T-cell (primary cell): ENCODE measurements around the gene SNX27. TPM values are rescaled to one million over a fixed set of nuclear protein-coding genes. Genes with fewer than 3 reads are reported as not detected.
A peak's percentile ranks its signal among the peaks of the same experiment; 100 is the strongest.
"Not testable (repeated sequence)": the region's sequence is repeated elsewhere in the genome, so short reads cannot be mapped to it uniquely, and the experiment has no call there.

Source experiments
- ATAC-seq, 4 experiments: fragments of 200-7000 bp in 3 of 4; fragments of 150-1000 bp in 1 of 4; cut with Tn5 transposase; replicated peaks in 1 of 4; 1 replicate in 3 of 4; 2 replicates in 1 of 4; pipeline ENCODE4 v1.10.0; 2021; ENCODE audit warnings: moderate library complexity in 3 of 4, mild to moderate bottlenecking in 2 of 4, moderate number of reproducible peaks in 1 of 4
- CTCF ChIA-PET, 2 donors: fragments of 300-600 bp; sonication (Branson Sonifier 250); formaldehyde crosslinking; loops; one replicate each; lab custom pipeline; 2022; ENCODE audit warnings: antibody characterized with exemption in 2 of 2; lab: Charles Lee
- POLR2A ChIA-PET, 2 donors: fragments of 300-600 bp; sonication (Branson Sonifier 250); formaldehyde crosslinking; loops; one replicate each; lab custom pipeline; 2022; ENCODE audit warnings: antibody characterized with exemption in 2 of 2; lab: Charles Lee
- DNase-seq, 35 experiments: peaks; one replicate each; pipeline versions ENCODE4 v3.0.0 to v3.0.0-alpha.2; 2013 to 2023
- H3K27ac ChIP-seq: one replicate; pipeline ENCODE4 v1.5.1; 2013; ENCODE audit warnings: low read length
- H3K27me3 ChIP-seq, 2 experiments: replicated peaks in 1 of 2; 1 replicate in 1 of 2; 2 replicates in 1 of 2; pipeline versions ENCODE4 v1.6.1 to v1.7.0; 2013; ENCODE audit warnings: low read length in 1 of 2, mixed read lengths in 1 of 2; ENCODE audit not compliant: control insufficient read depth in 2 of 2, insufficient read depth in 2 of 2; ENCODE audit errors: extremely low read depth in 1 of 2
- H3K36me3 ChIP-seq, 2 donors: 1 replicate in 1 of 2; 2 replicates in 1 of 2; pipeline versions ENCODE4 v1.6.1 to v1.7.0; 2013; ENCODE audit warnings: low read length in 1 of 2; ENCODE audit not compliant: control insufficient read depth in 2 of 2, insufficient read depth in 1 of 2; ENCODE audit errors: extremely low read depth in 1 of 2
- H3K4me1 ChIP-seq, 2 experiments: 1 replicate in 1 of 2; 2 replicates in 1 of 2; pipeline versions ENCODE4 v1.6.1 to v1.7.0; 2013; ENCODE audit warnings: low read length in 2 of 2, mixed read lengths in 1 of 2; ENCODE audit not compliant: insufficient read depth in 2 of 2, control insufficient read depth in 1 of 2; ENCODE audit errors: extremely low read depth in 1 of 2
- H3K4me3 ChIP-seq, 2 donors: 1 replicate in 1 of 2; 2 replicates in 1 of 2; pipeline versions ENCODE4 v1.5.1 to v1.7.0; 2013; ENCODE audit warnings: mild to moderate bottlenecking in 2 of 2, low read length in 1 of 2, moderate library complexity in 1 of 2; ENCODE audit not compliant: control insufficient read depth in 1 of 2; ENCODE audit errors: extremely low read depth in 1 of 2
- H3K9me3 ChIP-seq: 2 replicates; pipeline ENCODE4 v1.7.0; 2013
- H3K27ac Mint-ChIP-seq, 2 donors: one replicate each; pipeline ENCODE4 v1.8.0; 2020 to 2021; ENCODE audit warnings: mild to moderate bottlenecking in 2 of 2, mixed read lengths in 2 of 2
- H3K27me3 Mint-ChIP-seq, 2 donors: one replicate each; pipeline ENCODE4 v1.8.0; 2021 to 2022; ENCODE audit warnings: mixed read lengths in 2 of 2
- H3K36me3 Mint-ChIP-seq: one replicate; pipeline ENCODE4 v1.8.0; 2021; ENCODE audit warnings: mixed read lengths
- H3K4me1 Mint-ChIP-seq, 3 donors: one replicate each; pipeline ENCODE4 v1.8.0; 2020 to 2022; ENCODE audit warnings: mixed read lengths in 3 of 3, mild to moderate bottlenecking in 1 of 3
- H3K4me3 Mint-ChIP-seq, 3 donors: one replicate each; pipeline ENCODE4 v1.8.0; 2020 to 2022; ENCODE audit warnings: mild to moderate bottlenecking in 3 of 3, mixed read lengths in 3 of 3, moderate library complexity in 3 of 3
- H3K9me3 Mint-ChIP-seq, 3 donors: one replicate each; pipeline ENCODE4 v1.8.0; 2020 to 2022; ENCODE audit warnings: mixed read lengths in 3 of 3
- WGBS: methylation state at CpG from one replicate; pipeline ENCODE4 v1.1.5; 2013; ENCODE audit warnings: missing lambda C conversion rate; ENCODE audit not compliant: insufficient coverage; 5-methylcytosine and 5-hydroxymethylcytosine counted together
- total RNA-seq, 35 experiments: library from RNA in 6 of 35; stranded (reverse) in 6 of 35; fragments of 120-200 nt in 1 of 35; gene quantifications; one replicate each; pipeline versions ENCODE4 v1.2.1 to v1.2.4 and lab custom pipeline; 2013 to 2026

The SNX27 gene
- total RNA-seq, 5 donors from 2014 or later (not counting 1 experiment from before 2014, with no cell fraction given) = 24.2 to 33.6 (median 31.6) TPM

DNA sequence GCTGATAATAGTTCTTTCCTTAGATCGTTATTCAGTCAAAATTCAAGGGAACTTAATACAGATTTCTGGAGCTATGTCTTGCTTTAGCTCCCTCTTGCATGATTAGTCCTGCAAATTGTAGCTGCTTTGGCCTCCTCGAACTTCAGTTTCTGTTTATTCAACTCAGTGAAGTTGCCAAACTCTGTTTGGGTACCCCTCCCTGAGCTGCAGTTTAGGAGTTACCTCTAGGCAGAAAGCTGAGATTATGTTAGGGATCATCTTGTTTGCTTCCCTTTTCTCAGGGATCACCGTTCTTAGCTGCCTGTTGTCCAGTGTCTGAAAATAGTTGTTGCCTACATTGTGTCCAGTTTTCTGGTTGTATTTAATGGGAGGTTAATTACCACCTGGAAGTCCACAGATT, 43.5 kb downstream of the SNX27 start:
- ChIA-PET CTCF (no interaction called here), POLR2A (interaction anchor here (0.6 to 0.8 kb wide), 3 partner anchors 11 to 512 kb away, joined by 3 read pairs; no protein-coding TSS in a partner anchor)
- Histone ChIP-seq H3K27me3 (no peaks in the 10 kb centered on the region), H3K36me3 (peaks cover 2 to 16% of the 10 kb centered on the region in 2 donors), H3K9me3 (no peaks in the 10 kb centered on the region), H3K4me1 (peaks cover 6 to 7% of the 10 kb centered on the region in 2 experiments), H3K27ac (no peak overlapping the region), H3K4me3 (no peak overlapping the region)
- Mint-ChIP-seq H3K36me3 (peaks cover 26% of the 10 kb centered on the region), H3K4me3 (no peak overlapping the region), H3K27ac (no peak overlapping the region), H3K9me3 (no peaks in the 10 kb centered on the region), H3K4me1 (peaks cover 16 to 19% (median 17%) of the 10 kb centered on the region in 3 donors), H3K27me3 (no peaks in the 10 kb centered on the region)
- 94% methylated on average over 3 of the region's 3 CpGs for WGBS
- DNase-seq = no peak
- no peak for ATAC-seq

DNA sequence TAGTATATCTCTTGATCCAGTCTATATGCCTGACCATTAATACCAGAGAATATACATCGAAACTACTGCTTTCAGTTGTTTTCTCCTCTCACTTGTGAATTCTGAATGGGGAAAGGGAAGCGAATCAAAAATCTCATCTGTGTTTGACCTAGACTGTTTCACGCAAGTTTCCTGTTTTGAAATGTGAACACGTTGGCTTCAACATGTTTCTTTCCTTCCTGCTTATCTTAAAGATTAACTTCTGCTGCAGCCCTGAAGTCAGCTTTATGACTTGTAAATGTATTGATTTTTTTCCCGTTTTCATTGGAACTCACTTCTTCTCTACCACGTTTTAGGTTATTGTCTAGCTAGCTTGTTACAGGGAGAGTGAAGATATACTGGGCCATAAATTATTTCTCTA, 49.9 kb downstream of the SNX27 start:
- ATAC-seq (peak in 1 of 4 experiments; percentile 45), DNase-seq (no peak)
- peaks cover 0 to 32% of the 10 kb centered on the region in 2 donors for H3K36me3 ChIP-seq
- H3K27ac Mint-ChIP-seq = peak overlapping the region; percentile 86 to 87
- ChIA-PET CTCF (no interaction called here), POLR2A (no interaction called here)
- no peaks in the 10 kb centered on the region for H3K27me3 ChIP-seq
- H3K9me3 Mint-ChIP-seq = no peaks in the 10 kb centered on the region
- peaks cover 0 to 13% of the 10 kb centered on the region in 2 experiments for H3K4me1 ChIP-seq
- peaks cover 45% of the 10 kb centered on the region for H3K36me3 Mint-ChIP-seq
- H3K4me1 Mint-ChIP-seq = peaks cover 13 to 20% (median 14%) of the 10 kb centered on the region in 3 donors
- no peak overlapping the region for H3K4me3 Mint-ChIP-seq
- WGBS = no CpG with 5 or more reads among the region's 6 CpGs
- no peaks in the 10 kb centered on the region for H3K9me3 ChIP-seq
- no peaks in the 10 kb centered on the region for H3K27me3 Mint-ChIP-seq
- H3K4me3 ChIP-seq = no peak overlapping the region
- H3K27ac ChIP-seq = peak overlapping the region; percentile 32

- no peaks in the 10 kb centered on the region for H3K9me3 ChIP-seq
- Mint-ChIP-seq H3K27me3 (no peaks in the 10 kb centered on the region), H3K4me3 (no peak overlapping the region), H3K9me3 (peaks cover 0 to 6% (median 0%) of the 10 kb centered on the region in 3 donors), H3K27ac (no peak overlapping the region), H3K36me3 (peaks cover 59% of the 10 kb centered on the region), H3K4me1 (peaks cover 11 to 21% (median 20%) of the 10 kb centered on the region in 3 donors)
- H3K27me3 ChIP-seq = no peaks in the 10 kb centered on the region
- peaks cover 0 to 25% of the 10 kb centered on the region in 2 donors for H3K36me3 ChIP-seq
- H3K4me3 ChIP-seq = no peak overlapping the region
- H3K27ac ChIP-seq = no peak overlapping the region
- POLR2A ChIA-PET = interaction anchor here in 1 of 2 donors (1.0 kb wide), 1 partner anchor 13 kb away, joined by 3 read pairs; no protein-coding TSS in a partner anchor
- H3K4me1 ChIP-seq = no peaks in the 10 kb centered on the region
- CTCF ChIA-PET = interaction anchor here in 1 of 2 donors (0.6 kb wide), 1 partner anchor 327 kb away, joined by 6 read pairs; no protein-coding TSS in a partner anchor
- ATAC-seq (no peak), DNase-seq (no peak)
- 96% methylated on average over 3 of the region's 3 CpGs for WGBS
Observed at GRCh38 chr1:151668090-151668489, 56.2 kb downstream of the SNX27 start.

- DNase-seq, H3K9me3 ChIP-seq, H3K9me3 Mint-ChIP-seq, H3K4me3 Mint-ChIP-seq, H3K27me3 ChIP-seq, H3K4me1 ChIP-seq, H3K27ac ChIP-seq, ATAC-seq, CTCF ChIA-PET, H3K27ac Mint-ChIP-seq, H3K27me3 Mint-ChIP-seq, H3K4me3 ChIP-seq, POLR2A ChIA-PET: not testable (repeated sequence)
- Mint-ChIP-seq H3K36me3 (peaks cover 61% of the 10 kb centered on the region), H3K4me1 (peaks cover 11 to 22% (median 18%) of the 10 kb centered on the region in 3 donors)
- WGBS = no CpG with 5 or more reads among the region's 2 CpGs
- H3K36me3 ChIP-seq = peaks cover 0 to 25% of the 10 kb centered on the region in 2 donors
Observed at GRCh38 chr1:151670036-151670675, 58.3 kb downstream of the SNX27 start.

DNA sequence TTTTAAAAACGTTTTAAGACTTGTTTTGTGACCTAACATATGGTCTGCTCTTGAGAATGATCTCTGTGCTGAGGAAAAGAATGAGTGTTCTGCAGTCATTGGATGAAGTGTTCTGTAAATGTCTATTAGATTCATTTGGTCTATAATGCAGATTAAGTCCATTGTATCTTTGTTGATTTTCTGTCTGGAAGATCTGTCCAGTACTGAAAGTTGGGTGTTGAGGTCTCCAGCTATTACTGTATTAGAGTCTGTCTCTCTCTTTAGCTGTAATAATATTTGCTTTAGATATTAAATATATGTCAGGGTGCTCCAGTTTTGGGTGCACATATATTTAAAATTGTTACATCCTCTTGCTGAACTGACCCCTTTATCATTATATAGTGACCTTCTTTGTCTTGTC, 61.6 kb downstream of the SNX27 start:
- H3K36me3 Mint-ChIP-seq = peaks cover 59% of the 10 kb centered on the region

GRCh38 chr1:151680391-151680790, 68.5 kb downstream of the SNX27 start:
- Mint-ChIP-seq H3K9me3 (no peaks in the 10 kb centered on the region), H3K27ac (no peak overlapping the region), H3K4me3 (no peak overlapping the region), H3K4me1 (no peaks in the 10 kb centered on the region), H3K27me3 (no peaks in the 10 kb centered on the region), H3K36me3 (peaks cover 39% of the 10 kb centered on the region)
- CTCF ChIA-PET = interaction anchor here in 1 of 2 donors (0.7 kb wide), 1 partner anchor 155 kb away, joined by 8 read pairs; no protein-coding TSS in a partner anchor
- H3K9me3 ChIP-seq = no peaks in the 10 kb centered on the region
- POLR2A ChIA-PET = no interaction called here
- H3K27me3 ChIP-seq = no peaks in the 10 kb centered on the region
- no peak for DNase-seq
- H3K4me1 ChIP-seq = no peaks in the 10 kb centered on the region
- H3K27ac ChIP-seq = no peak overlapping the region
- no CpG with 5 or more reads among the region's 4 CpGs for WGBS
- H3K36me3 ChIP-seq = peaks cover 0 to 33% of the 10 kb centered on the region in 2 donors
- ATAC-seq = no peak
- no peak overlapping the region for H3K4me3 ChIP-seq

More for the DNA sequence above, 61.6 kb downstream of the SNX27 start:
- H3K9me3 Mint-ChIP-seq = peaks cover 0 to 6% (median 0%) of the 10 kb centered on the region in 3 donors
- Histone ChIP-seq H3K27ac (no peak overlapping the region), H3K36me3 (peaks cover 0 to 25% of the 10 kb centered on the region in 2 donors), H3K4me3 (no peak overlapping the region), H3K4me1 (no peaks in the 10 kb centered on the region), H3K27me3 (no peaks in the 10 kb centered on the region), H3K9me3 (no peaks in the 10 kb centered on the region)
- no peak overlapping the region for H3K4me3 Mint-ChIP-seq
- DNase-seq (no peak), ATAC-seq (no peak)
- peaks cover 3 to 16% (median 9%) of the 10 kb centered on the region in 3 donors for H3K4me1 Mint-ChIP-seq
- no peaks in the 10 kb centered on the region for H3K27me3 Mint-ChIP-seq
- WGBS = 83% methylated on average over 1 of the region's 1 CpG
- H3K27ac Mint-ChIP-seq = no peak overlapping the region
- ChIA-PET CTCF (no interaction called here), POLR2A (no interaction called here)
